HG03442 (cell line): ENCODE measurements around the gene MYD88.

ENCODE experiments used
- ATAC-seq: cut with Tn5 transposase; IDR thresholded peaks from one replicate; pipeline ENCODE4 v1.9.1; 2021; ENCODE audit warnings: mild to moderate bottlenecking, moderate library complexity; ENCODE audit not compliant: unreplicated experiment

MYD88 gene

GRCh38 chr3:38138349-38139190 lies at the start of gene MYD88:
TSS of gene MYD88 (plus strand) at chr3:38138661. CDS start at chr3:38138701, 40 bp downstream.
- ATAC-seq: peak; percentile 35

- ATAC-seq: no peak
Measured at GRCh38 chr3:38089163-38089562, 49.3 kb upstream of the MYD88 start.

- ATAC-seq: no peak
Measured at GRCh38 chr3:38090453-38090852, 48.0 kb upstream of the MYD88 start.

GRCh38 chr3:38094999-38095398 lies 43.5 kb upstream of the MYD88 start:
- ATAC-seq: no peak

GRCh38 chr3:38095669-38096483 lies 42.6 kb upstream of the MYD88 start:
- no peak for ATAC-seq

- ATAC-seq: no peak
Measured at GRCh38 chr3:38097446-38098375, 40.8 kb upstream of the MYD88 start.

GRCh38 chr3:38098376-38098723 lies 40.1 kb upstream of the MYD88 start:
- no peak for ATAC-seq

GRCh38 chr3:38099518-38099917 lies 38.9 kb upstream of the MYD88 start:
- ATAC-seq: no peak

- no peak for ATAC-seq
Measured at GRCh38 chr3:38100498-38100897, 38.0 kb upstream of the MYD88 start.

GRCh38 chr3:38101811-38102443 lies 36.5 kb upstream of the MYD88 start:
- ATAC-seq: no peak

GRCh38 chr3:38102444-38102814 lies 36.0 kb upstream of the MYD88 start:
- no peak for ATAC-seq

- ATAC-seq: no peak
Measured at GRCh38 chr3:38105525-38105924, 32.9 kb upstream of the MYD88 start.

- ATAC-seq: no peak
Measured at GRCh38 chr3:38107911-38108648, 30.4 kb upstream of the MYD88 start.

- no peak for ATAC-seq
Measured at GRCh38 chr3:38108649-38109579, 29.5 kb upstream of the MYD88 start.

GRCh38 chr3:38109580-38110313 lies 28.7 kb upstream of the MYD88 start:
- ATAC-seq: no peak

- no peak for ATAC-seq
Measured at GRCh38 chr3:38110314-38111050, 28.0 kb upstream of the MYD88 start.

GRCh38 chr3:38111201-38111600 lies 27.3 kb upstream of the MYD88 start:
- ATAC-seq: no peak
